ENCODE data around the gene TMEM106C. TPM values are rescaled to one million over a fixed set of nuclear protein-coding genes. Genes with fewer than 3 reads are reported as not detected.
"Not testable (repeated sequence)": the region's sequence is repeated elsewhere in the genome, so short reads cannot be mapped to it uniquely, and the experiment has no call there.

The TMEM106C gene
- total RNA-seq, 4 donors from 2014 or later: 68.6 to 98.8 (median 72.0) TPM

DNA sequence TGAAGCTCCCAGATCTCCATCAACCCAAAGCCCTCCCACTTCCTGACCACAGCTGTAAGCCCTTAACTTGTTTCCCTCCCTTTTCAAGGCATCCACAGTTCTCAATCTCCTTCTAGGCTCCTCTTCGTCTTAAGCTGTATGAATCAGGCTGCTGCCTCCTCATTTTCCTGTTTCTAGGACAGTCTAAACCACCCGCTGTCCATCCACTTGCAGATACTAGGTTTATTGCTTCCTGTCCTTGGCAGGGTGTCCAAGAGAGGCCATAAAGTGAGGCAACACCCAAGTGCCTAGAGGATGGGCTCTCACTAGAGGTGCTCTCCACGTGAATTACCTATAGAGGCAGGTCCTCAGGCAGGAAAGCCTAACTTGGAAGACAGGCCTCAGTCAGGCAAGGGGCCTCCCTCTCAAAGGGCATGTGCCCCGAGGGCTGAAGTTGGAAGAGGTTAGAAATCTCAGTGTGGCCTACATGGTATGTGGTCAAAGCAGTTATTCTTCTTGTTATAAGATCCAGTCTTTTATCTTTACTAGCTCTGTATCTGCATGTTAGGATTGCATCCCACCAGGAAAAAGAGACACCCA lies 8.8 kb upstream of the TMEM106C start:
- DNase-seq (ENCODE audit: extremely low spot score): no peak
- intact Hi-C loops (cut with DNase I): no loop called here
- H3K36me3 ChIP-seq: no peaks in the 10 kb centered on the region
- H3K4me1 ChIP-seq: peaks cover 0 to 2% (median under 1%) of the 10 kb centered on the region in 4 donors
- no peak for TF ChIP-seq EP300 (IDR thresholded peaks at IDR 0.05)
- TF ChIP-seq, protein P1, sequence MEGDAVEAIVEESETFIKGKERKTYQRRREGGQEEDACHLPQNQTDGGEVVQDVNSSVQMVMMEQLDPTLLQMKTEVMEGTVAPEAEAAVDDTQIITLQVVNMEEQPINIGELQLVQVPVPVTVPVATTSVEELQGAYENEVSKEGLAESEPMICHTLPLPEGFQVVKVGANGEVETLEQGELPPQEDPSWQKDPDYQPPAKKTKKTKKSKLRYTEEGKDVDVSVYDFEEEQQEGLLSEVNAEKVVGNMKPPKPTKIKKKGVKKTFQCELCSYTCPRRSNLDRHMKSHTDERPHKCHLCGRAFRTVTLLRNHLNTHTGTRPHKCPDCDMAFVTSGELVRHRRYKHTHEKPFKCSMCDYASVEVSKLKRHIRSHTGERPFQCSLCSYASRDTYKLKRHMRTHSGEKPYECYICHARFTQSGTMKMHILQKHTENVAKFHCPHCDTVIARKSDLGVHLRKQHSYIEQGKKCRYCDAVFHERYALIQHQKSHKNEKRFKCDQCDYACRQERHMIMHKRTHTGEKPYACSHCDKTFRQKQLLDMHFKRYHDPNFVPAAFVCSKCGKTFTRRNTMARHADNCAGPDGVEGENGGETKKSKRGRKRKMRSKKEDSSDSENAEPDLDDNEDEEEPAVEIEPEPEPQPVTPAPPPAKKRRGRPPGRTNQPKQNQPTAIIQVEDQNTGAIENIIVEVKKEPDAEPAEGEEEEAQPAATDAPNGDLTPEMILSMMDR (IDR thresholded peaks at IDR 0.05): no peak
- no peak overlapping the region for H3K27ac ChIP-seq (replicated peaks in 1 of 4)
- H3K4me3 ChIP-seq: no peak overlapping the region
- WGBS: 80% methylated on average over 4 of the region's 4 CpGs
- peaks cover 0 to 6% (median 0%) of the 10 kb centered on the region in 4 donors for H3K27me3 ChIP-seq
- H3K9me3 ChIP-seq: no peaks in the 10 kb centered on the region

DNA sequence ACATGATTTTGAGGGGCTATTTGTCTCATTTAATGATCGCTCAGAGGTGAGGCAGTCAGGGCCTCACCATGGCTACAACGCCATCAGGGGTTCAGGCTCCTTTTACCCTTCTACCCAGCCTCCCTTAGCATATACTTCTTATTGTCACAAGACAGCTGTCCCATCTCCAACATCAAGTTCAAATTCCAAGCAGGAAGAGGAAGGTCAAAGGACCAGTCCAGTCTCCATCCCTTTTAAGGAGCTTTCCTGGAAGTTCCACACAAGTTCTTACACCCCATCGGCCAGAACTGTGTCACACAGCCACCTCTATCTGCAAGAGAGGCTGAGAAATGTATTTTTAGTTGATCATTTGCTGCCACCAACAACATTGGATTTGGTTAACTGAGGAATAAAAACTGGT lies 8.3 kb upstream of the TMEM106C start:
- DNase-seq (ENCODE audit: extremely low spot score): no peak
- 64% methylated on average over 3 of the region's 3 CpGs for WGBS
- intact Hi-C loops (cut with DNase I): no loop called here

DNA sequence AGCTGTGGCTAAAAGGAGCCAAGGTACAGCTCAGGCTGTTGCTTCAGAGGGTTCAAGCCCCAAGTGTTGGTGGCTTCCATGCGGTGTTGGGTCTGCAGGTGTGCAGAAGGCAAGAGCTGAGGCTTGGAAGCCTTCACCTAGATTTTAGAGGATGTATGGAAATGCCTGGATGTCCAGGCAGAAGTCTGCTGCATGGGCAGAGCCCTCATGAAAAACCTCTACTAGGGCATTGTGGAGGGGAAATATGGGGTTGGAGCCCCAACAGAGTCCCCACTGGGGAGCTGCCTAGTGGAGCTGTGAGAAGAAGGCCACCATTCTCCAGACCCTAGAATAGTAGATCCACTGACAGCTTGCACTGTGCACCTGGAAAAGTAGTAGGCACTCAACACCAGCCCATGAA lies 5.7 kb upstream of the TMEM106C start:
- WGBS: 60% methylated on average over 1 of the region's 1 CpG
- H3K4me3 ChIP-seq; H3K27me3 ChIP-seq; DNase-seq (ENCODE audit: extremely low spot score); H3K27ac ChIP-seq (replicated peaks in 1 of 4); H3K9me3 ChIP-seq; intact Hi-C loops (cut with DNase I); H3K4me1 ChIP-seq; H3K36me3 ChIP-seq: not testable (repeated sequence)

More for the DNA sequence above, 8.3 kb upstream of the TMEM106C start:
- TF ChIP-seq, protein P1 (IDR thresholded peaks at IDR 0.05): no peak
- TF ChIP-seq POLR2AphosphoS5 (IDR thresholded peaks at IDR 0.05): no peak
- no peak for TF ChIP-seq EP300 (IDR thresholded peaks at IDR 0.05)
- no peak for TF ChIP-seq POLR2A (IDR thresholded peaks at IDR 0.05; ENCODE audit: low read depth)
- no peak overlapping the region for H3K4me3 ChIP-seq
- H3K27me3 ChIP-seq: peaks cover 0 to 6% (median 0%) of the 10 kb centered on the region in 4 donors
- H3K27ac ChIP-seq (replicated peaks in 1 of 4): no peak overlapping the region
- no peaks in the 10 kb centered on the region for H3K36me3 ChIP-seq
- H3K4me1 ChIP-seq: no peaks in the 10 kb centered on the region
- H3K9me3 ChIP-seq: no peaks in the 10 kb centered on the region

DNA sequence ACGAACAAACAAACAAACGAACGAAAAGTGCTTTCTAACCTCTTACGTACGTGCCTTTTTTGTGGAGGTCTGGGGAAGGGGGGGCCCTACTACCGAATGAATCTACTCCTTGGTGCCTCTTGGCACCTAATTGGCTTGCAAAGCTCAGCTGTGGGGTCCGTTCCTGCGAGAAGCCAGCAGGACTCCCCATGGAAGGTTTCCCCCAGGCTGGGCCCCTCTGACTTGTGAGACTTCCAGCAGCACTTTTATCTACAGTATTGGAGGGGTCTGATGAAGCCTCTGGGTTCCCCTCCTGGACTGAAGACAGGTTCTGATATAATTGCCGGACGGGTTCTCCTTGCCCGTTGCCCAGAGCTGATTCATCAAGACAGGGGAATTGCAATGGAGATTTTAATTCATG lies 1.2 kb upstream of the TMEM106C start:
- no peak overlapping the region for H3K4me3 ChIP-seq
- intact Hi-C loops (cut with DNase I): loop anchor here (10.0 kb wide), 1 partner anchor 247 kb away; no protein-coding TSS in a partner anchor
- peaks cover 0 to 6% (median 0%) of the 10 kb centered on the region in 4 donors for H3K27me3 ChIP-seq
- DNase-seq (ENCODE audit: extremely low spot score): no peak
- no peak overlapping the region for H3K27ac ChIP-seq (replicated peaks in 1 of 4)
- H3K36me3 ChIP-seq: peaks cover 0 to 17% (median 9%) of the 10 kb centered on the region in 4 donors
- WGBS: 91% methylated on average over 11 of the region's 11 CpGs
- no peaks in the 10 kb centered on the region for H3K9me3 ChIP-seq
- TF ChIP-seq, protein P1 (IDR thresholded peaks at IDR 0.05): no peak
- TF ChIP-seq POLR2A (IDR thresholded peaks at IDR 0.05; ENCODE audit: low read depth) (no peak), POLR2AphosphoS5 (IDR thresholded peaks at IDR 0.05) (no peak), EP300 (IDR thresholded peaks at IDR 0.05) (no peak)
- peaks cover 18 to 23% (median 21%) of the 10 kb centered on the region in 4 donors for H3K4me1 ChIP-seq

DNA sequence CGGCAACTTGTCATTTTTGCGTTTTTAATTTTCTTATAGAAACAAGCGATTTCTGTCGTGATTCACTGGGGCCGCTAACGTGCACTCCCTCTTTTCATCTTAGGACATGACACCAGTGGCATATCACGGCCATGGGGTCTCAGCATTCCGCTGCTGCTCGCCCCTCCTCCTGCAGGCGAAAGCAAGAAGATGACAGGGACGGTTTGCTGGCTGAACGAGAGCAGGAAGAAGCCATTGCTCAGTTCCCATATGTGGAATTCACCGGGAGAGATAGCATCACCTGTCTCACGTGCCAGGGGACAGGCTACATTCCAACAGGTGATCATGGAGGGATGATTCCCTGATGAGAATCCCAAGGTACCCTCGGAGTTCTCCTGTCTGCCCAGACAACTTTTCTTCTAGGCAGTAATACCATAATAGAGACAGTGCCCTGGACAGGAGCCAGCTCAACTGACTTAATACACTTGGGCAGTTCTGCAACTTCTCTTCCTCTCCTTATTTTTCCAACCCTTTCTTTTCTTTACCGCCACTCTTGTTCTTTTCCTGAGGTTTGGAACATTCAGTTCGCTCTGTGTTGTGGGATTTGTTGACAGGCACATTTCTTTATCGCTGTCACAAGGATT lies 821 bp downstream of the TMEM106C start:
- 17% methylated on average over 17 of the region's 18 CpGs for WGBS
- Histone ChIP-seq H3K4me3 (peak overlapping the region; percentile 72 to 82 (median 81)), H3K4me1 (peaks cover 19 to 26% (median 21%) of the 10 kb centered on the region in 4 donors), H3K9me3 (no peaks in the 10 kb centered on the region), H3K36me3 (peaks cover 0 to 36% (median 22%) of the 10 kb centered on the region in 4 donors), H3K27me3 (no peaks in the 10 kb centered on the region), H3K27ac (replicated peaks in 1 of 4) (peak overlapping the region in 2 of 4 donors; percentile 68 to 75)
- no peak for TF ChIP-seq POLR2A (IDR thresholded peaks at IDR 0.05; ENCODE audit: low read depth)
- TF ChIP-seq EP300 (IDR thresholded peaks at IDR 0.05): no peak
- TF ChIP-seq, protein P1 (IDR thresholded peaks at IDR 0.05): no peak
- no peak for TF ChIP-seq POLR2AphosphoS5 (IDR thresholded peaks at IDR 0.05)
- intact Hi-C loops (cut with DNase I): loop anchor here (10.0 kb wide), 1 partner anchor 249 kb away; no protein-coding TSS in a partner anchor
- DNase-seq (ENCODE audit: extremely low spot score): no peak
